C4-2B (cell line): ENCODE data around the gene FRMD3.

Experiments used
- H3K27ac ChIP-seq: fragments of 450-650 bp; 2 replicates; pipeline ENCODE4 v1.5.1; 2017
- CTCF ChIP-seq: fragments of 450-650 bp; conservative IDR thresholded peaks from 2 replicates; pipeline ENCODE4 v1.5.1; 2017; ENCODE audit warnings: mild to moderate bottlenecking
- ZFX ChIP-seq: fragments of 450-650 bp; IDR thresholded peaks from 2 replicates; pipeline ENCODE4 v1.6.1; 2017

The FRMD3 gene

GRCh38 chr9:83469722-83470121 is 68.5 kb downstream of the FRMD3 start:
- no peak overlapping the region for H3K27ac ChIP-seq
- TF ChIP-seq CTCF (no peak), ZFX (no peak)

- TF ChIP-seq CTCF (no peak), ZFX (no peak)
- no peak overlapping the region for H3K27ac ChIP-seq
These were observed 69.4 kb downstream of the FRMD3 start for GRCh38 chr9:83468821-83469220.

- TF ChIP-seq CTCF (no peak), ZFX (no peak)
- no peak overlapping the region for H3K27ac ChIP-seq
These were observed 71.3 kb downstream of the FRMD3 start for GRCh38 chr9:83466877-83467276.

- no peak for TF ChIP-seq CTCF
- TF ChIP-seq ZFX = no peak
- no peak overlapping the region for H3K27ac ChIP-seq
These were observed 71.8 kb downstream of the FRMD3 start for GRCh38 chr9:83466351-83466750.

GRCh38 chr9:83459830-83460229 is 78.4 kb downstream of the FRMD3 start:
- no peak for TF ChIP-seq ZFX
- no peak overlapping the region for H3K27ac ChIP-seq

GRCh38 chr9:83458530-83458929 is 79.7 kb downstream of the FRMD3 start:
- TF ChIP-seq CTCF = no peak

GRCh38 chr9:83457005-83457404 is 81.2 kb downstream of the FRMD3 start:
- TF ChIP-seq CTCF = no peak
- no peak for TF ChIP-seq ZFX
- no peak overlapping the region for H3K27ac ChIP-seq

More at GRCh38 chr9:83458530-83458929, 79.7 kb downstream of the FRMD3 start:
- no peak overlapping the region for H3K27ac ChIP-seq

GRCh38 chr9:83456226-83456625 is 82.0 kb downstream of the FRMD3 start:
- TF ChIP-seq CTCF (no peak), ZFX (no peak)

More at GRCh38 chr9:83456226-83456625, 82.0 kb downstream of the FRMD3 start:
- no peak overlapping the region for H3K27ac ChIP-seq
